ENCODE results near the gene FMNL2. TPM values are rescaled to one million over a fixed set of nuclear protein-coding genes. Genes with fewer than 3 reads are reported as not detected.

FMNL2 gene
- total RNA-seq, 1 experiment from 2014 or later, result 38.2 TPM

DNA sequence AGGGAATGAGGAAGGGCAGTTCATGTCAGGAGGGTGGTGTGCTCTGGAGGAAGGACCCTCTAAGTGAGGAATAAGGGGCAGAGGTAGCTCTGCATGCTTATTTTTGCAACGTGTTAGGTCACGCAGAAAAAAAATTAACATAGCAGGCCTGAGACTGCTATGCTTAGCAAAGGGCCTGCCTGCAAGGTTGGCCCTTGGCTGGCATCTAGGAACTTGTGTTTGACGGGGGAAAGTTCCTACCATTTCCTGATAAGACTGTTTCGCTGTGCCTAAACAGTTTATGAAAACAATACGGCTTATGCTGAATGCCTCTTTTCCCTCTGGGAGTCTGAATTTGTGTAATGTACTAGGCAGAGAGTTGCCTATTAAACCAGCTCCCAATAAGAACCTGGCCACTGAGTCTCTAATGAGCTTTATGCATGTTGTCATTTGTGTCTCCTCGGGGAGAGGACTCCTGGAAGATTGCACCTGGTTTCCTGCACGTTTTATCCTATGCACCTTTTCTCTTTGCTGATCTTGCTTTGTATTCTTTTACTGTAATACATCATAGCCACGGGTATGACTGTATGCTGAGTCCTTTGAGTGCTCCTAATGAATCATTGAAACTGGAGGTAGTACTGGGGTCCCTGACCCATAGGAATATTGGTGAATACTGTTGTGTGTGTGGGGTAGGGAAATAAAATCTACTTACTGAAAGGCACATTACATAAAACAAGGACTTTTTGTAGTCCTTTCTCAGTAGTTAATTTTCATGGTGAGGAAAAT is 213.3 kb downstream of the FMNL2 start:
- CTCF ChIA-PET, result no interaction called here
- Mint-ChIP-seq H3K27ac (ENCODE audit: unreplicated experiment) (no peak overlapping the region), H3K36me3 (ENCODE audit: insufficient read depth, unreplicated experiment) (peaks cover 9% of the 10 kb centered on the region), H3K4me3 (ENCODE audit: unreplicated experiment) (no peak overlapping the region), H3K27me3 (ENCODE audit: insufficient read depth, unreplicated experiment) (no peaks in the 10 kb centered on the region), H3K9me3 (ENCODE audit: unreplicated experiment) (no peaks in the 10 kb centered on the region), H3K4me1 (ENCODE audit: low read depth, unreplicated experiment) (peaks cover 7% of the 10 kb centered on the region)
- intact Hi-C loops (cut with micrococcal nuclease; ENCODE audit: unreplicated experiment), result no loop called here
- no peak for DNase-seq
- Histone ChIP-seq H3K36me3 (ENCODE audit: control insufficient read depth, insufficient read depth, low read length) (peaks cover 1% of the 10 kb centered on the region; the same call in 1 of the 2 replicates), H3K4me1 (peaks cover 5% of the 10 kb centered on the region; the same call in 1 of the 2 replicates), H3K27me3 (replicated peaks; ENCODE audit: control insufficient read depth, insufficient read depth, low read length) (no peaks in the 10 kb centered on the region), H3K4me3 (ENCODE audit: low read depth, low read length) (no peak overlapping the region), H3K9me3 (no peaks in the 10 kb centered on the region)
- no TSS peak for BruUV-seq (replicated peaks)
- TF ChIP-seq, protein P1, sequence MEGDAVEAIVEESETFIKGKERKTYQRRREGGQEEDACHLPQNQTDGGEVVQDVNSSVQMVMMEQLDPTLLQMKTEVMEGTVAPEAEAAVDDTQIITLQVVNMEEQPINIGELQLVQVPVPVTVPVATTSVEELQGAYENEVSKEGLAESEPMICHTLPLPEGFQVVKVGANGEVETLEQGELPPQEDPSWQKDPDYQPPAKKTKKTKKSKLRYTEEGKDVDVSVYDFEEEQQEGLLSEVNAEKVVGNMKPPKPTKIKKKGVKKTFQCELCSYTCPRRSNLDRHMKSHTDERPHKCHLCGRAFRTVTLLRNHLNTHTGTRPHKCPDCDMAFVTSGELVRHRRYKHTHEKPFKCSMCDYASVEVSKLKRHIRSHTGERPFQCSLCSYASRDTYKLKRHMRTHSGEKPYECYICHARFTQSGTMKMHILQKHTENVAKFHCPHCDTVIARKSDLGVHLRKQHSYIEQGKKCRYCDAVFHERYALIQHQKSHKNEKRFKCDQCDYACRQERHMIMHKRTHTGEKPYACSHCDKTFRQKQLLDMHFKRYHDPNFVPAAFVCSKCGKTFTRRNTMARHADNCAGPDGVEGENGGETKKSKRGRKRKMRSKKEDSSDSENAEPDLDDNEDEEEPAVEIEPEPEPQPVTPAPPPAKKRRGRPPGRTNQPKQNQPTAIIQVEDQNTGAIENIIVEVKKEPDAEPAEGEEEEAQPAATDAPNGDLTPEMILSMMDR (IDR thresholded peaks at IDR 0.05; ENCODE audit: insufficient read depth in 1 of 2, low read depth in 1 of 2, low read length in 1 of 2, severe bottlenecking in 1 of 2, unreplicated experiment in 1 of 2), result no peak
- POLR2A ChIA-PET, result no interaction called here

DNA sequence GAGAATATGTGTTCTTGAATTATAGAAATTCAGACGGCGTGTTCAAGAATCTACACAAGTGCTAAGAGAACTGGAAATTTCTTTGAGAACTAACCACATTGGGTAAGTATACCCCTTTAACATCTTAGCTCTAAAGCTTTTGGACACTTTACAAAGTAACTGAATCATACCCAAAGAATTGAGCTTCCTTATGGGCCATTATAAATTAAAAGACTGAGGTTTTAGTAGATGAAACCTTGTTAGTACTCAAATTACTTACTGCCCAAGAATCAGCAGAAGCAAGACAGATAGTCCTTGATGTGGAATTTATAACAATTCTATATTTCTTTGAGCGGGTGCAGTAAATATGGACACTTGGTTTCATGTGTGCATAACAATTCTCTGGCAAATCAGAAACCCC is 214.0 kb downstream of the FMNL2 start:
- no peaks in the 10 kb centered on the region for H3K9me3 Mint-ChIP-seq (ENCODE audit: unreplicated experiment)
- no peak overlapping the region for H3K4me3 Mint-ChIP-seq (ENCODE audit: unreplicated experiment)
- no peak overlapping the region for H3K27ac Mint-ChIP-seq (ENCODE audit: unreplicated experiment)
- H3K9me3 ChIP-seq, result no peaks in the 10 kb centered on the region
- TF ChIP-seq, protein P1 (IDR thresholded peaks at IDR 0.05; ENCODE audit: insufficient read depth in 1 of 2, low read depth in 1 of 2, low read length in 1 of 2, severe bottlenecking in 1 of 2, unreplicated experiment in 1 of 2), result no peak
- no peak for DNase-seq
- no TSS peak for BruUV-seq (replicated peaks)
- peaks cover 1% of the 10 kb centered on the region; the same call in 1 of the 2 replicates for H3K36me3 ChIP-seq (ENCODE audit: control insufficient read depth, insufficient read depth, low read length)
- peaks cover 5% of the 10 kb centered on the region; the same call in 1 of the 2 replicates for H3K4me1 ChIP-seq
- intact Hi-C loops (cut with micrococcal nuclease; ENCODE audit: unreplicated experiment), result no loop called here
- H3K4me3 ChIP-seq (ENCODE audit: low read depth, low read length), result no peak overlapping the region
- H3K27me3 Mint-ChIP-seq (ENCODE audit: insufficient read depth, unreplicated experiment), result no peaks in the 10 kb centered on the region
- POLR2A ChIA-PET, result no interaction called here
- no peaks in the 10 kb centered on the region for H3K27me3 ChIP-seq (replicated peaks; ENCODE audit: control insufficient read depth, insufficient read depth, low read length)
- CTCF ChIA-PET, result no interaction called here
- H3K4me1 Mint-ChIP-seq (ENCODE audit: low read depth, unreplicated experiment), result peaks cover 7% of the 10 kb centered on the region
- H3K36me3 Mint-ChIP-seq (ENCODE audit: insufficient read depth, unreplicated experiment), result peaks cover 9% of the 10 kb centered on the region

DNA sequence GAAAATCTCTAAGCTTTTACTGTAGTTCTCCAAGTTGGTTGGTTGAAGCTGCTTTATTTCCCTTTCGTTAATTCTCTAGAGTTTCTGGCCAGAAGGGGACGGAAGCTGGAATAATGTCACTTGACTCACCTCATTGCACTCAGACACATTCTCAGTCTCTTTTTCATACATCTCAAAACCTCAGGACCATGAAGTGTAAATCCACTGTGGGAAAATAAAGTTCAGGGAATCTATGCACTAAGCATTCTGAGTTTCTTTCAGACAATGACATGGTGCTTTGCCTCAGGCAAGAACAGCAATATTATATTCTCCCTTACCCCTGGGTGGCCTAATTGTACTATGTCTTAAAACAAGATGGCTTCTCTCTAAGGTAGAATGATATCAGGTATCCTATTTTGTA is 214.4 kb downstream of the FMNL2 start:
- BruUV-seq (replicated peaks), result no TSS peak
- Histone ChIP-seq H3K36me3 (ENCODE audit: control insufficient read depth, insufficient read depth, low read length) (peaks cover 1% of the 10 kb centered on the region; the same call in 1 of the 2 replicates), H3K27me3 (replicated peaks; ENCODE audit: control insufficient read depth, insufficient read depth, low read length) (no peaks in the 10 kb centered on the region), H3K9me3 (no peaks in the 10 kb centered on the region), H3K4me1 (peaks cover 5% of the 10 kb centered on the region; the same call in 1 of the 2 replicates), H3K4me3 (ENCODE audit: low read depth, low read length) (no peak overlapping the region)
- ChIA-PET POLR2A (no interaction called here), CTCF (no interaction called here)
- TF ChIP-seq, protein P1 (IDR thresholded peaks at IDR 0.05; ENCODE audit: insufficient read depth in 1 of 2, low read depth in 1 of 2, low read length in 1 of 2, severe bottlenecking in 1 of 2, unreplicated experiment in 1 of 2), result no peak
- no peak for DNase-seq
- intact Hi-C loops (cut with micrococcal nuclease; ENCODE audit: unreplicated experiment), result no loop called here
- Mint-ChIP-seq H3K36me3 (ENCODE audit: insufficient read depth, unreplicated experiment) (peaks cover 7% of the 10 kb centered on the region), H3K27me3 (ENCODE audit: insufficient read depth, unreplicated experiment) (no peaks in the 10 kb centered on the region), H3K4me1 (ENCODE audit: low read depth, unreplicated experiment) (peaks cover 7% of the 10 kb centered on the region), H3K27ac (ENCODE audit: unreplicated experiment) (no peak overlapping the region), H3K4me3 (ENCODE audit: unreplicated experiment) (no peak overlapping the region), H3K9me3 (ENCODE audit: unreplicated experiment) (no peaks in the 10 kb centered on the region)
